ENCODE results near the gene LCN6.
A peak's percentile ranks its signal among the peaks of the same experiment; 100 is the strongest.

DNA sequence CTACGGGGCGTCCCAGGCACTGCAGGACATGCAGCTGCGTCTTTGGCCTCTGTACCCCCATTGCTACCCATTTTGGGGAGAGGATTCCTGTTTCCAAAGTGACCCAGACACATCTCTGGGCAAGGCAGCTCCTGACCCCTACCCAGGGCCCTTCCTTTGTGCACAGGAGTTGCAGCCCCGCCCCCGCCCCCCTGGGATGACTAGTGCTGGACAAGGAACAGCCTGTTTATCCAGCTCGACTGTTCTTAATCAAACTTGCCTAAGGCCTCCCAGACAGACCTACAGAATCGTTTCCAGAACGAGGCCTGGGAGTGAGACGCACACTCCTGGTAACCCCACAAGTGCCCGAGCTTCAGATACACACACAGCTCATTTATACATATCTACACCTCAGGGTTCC lies 22.7 kb downstream of the LCN6 start:
- no peak for TF ChIP-seq CTCF (IDR thresholded peaks at IDR 0.05)
- TF ChIP-seq EP300 (IDR thresholded peaks at IDR 0.05), result no peak
- peak in 1 of 4 donors; percentile 14 for TF ChIP-seq POLR2AphosphoS5 (IDR thresholded peaks at IDR 0.05)
